HepG2 (cell line): ENCODE data around the gene TMEM87A. TPM values are rescaled to one million over a fixed set of nuclear protein-coding genes. Genes with fewer than 3 reads are reported as not detected.

Experiments used
- ATAC-seq: fragments of 200-7000 bp; cut with Tn5 transposase; 3 replicates; pipeline ENCODE4 v1.9.1; 2020; ENCODE audit warnings: mild to moderate bottlenecking, moderate library complexity
- BruUV-seq: library from RNA; stranded (reverse); fragments of 400-500 nt; replicated peaks from 2 replicates; lab custom pipeline; 2021; lab: Mats Ljungman, UMichigan
- CTCF ChIA-PET: fragments of 300-600 bp; formaldehyde crosslinking; extraction: SDS; loops from one replicate; lab custom pipeline; 2021; ENCODE audit warnings: low total read pairs, inconsistent platforms, low intra/inter-chr PET ratio; lab: Yijun Ruan, JAX
- POLR2A ChIA-PET: fragments of 350-600 bp; sonication (Branson Sonifier 250); formaldehyde crosslinking; loops from one replicate; lab custom pipeline; 2020; ENCODE audit warnings: antibody characterized with exemption, inconsistent platforms; lab: Yijun Ruan, JAX
- DNase-seq: peaks from one replicate; pipeline ENCODE4 v3.0.0-alpha.2; 2015; ENCODE audit warnings: low spot score
- FAIRE-seq: peaks from 3 replicates; lab custom pipeline; 2011; peaks lifted over from hg19 to GRCh38; lab: Jason Lieb, UNC
- H2AFZ ChIP-seq: one replicate; pipeline ENCODE4 v1.6.1; 2011; ENCODE audit warnings: low read length, inconsistent platforms
- H3K27ac ChIP-seq: fragments of 300-600 bp; 3 replicates; pipeline ENCODE4 v1.8.0; 2011; ENCODE audit warnings: mixed run types, mild to moderate bottlenecking, mixed read lengths, low read length, inconsistent platforms; ENCODE audit not compliant: insufficient read depth; ENCODE audit errors: extremely low read length
- H3K27me3 ChIP-seq, 2 experiments: fragments of 200-600 bp in 1 of 2; 2 replicates in 1 of 2; 3 replicates in 1 of 2; pipeline versions ENCODE4 v1.6.0 to v1.8.0; 2011; ENCODE audit warnings: low read length in 2 of 2, mild to moderate bottlenecking in 2 of 2, moderate library complexity in 2 of 2, inconsistent platforms in 1 of 2; ENCODE audit not compliant: insufficient read depth in 2 of 2, control insufficient read depth in 1 of 2
- H3K36me3 ChIP-seq, 2 experiments: fragments of 200-600 bp in 1 of 2; replicated peaks in 1 of 2; 2 replicates in 1 of 2; 3 replicates in 1 of 2; pipeline versions ENCODE4 v1.5.1 to v1.8.0; 2011; ENCODE audit warnings: low read length in 2 of 2, inconsistent platforms in 1 of 2; ENCODE audit not compliant: insufficient read depth in 2 of 2, control insufficient read depth in 1 of 2
- H3K4me1 ChIP-seq: 2 replicates; pipeline ENCODE4 v1.5.1; 2012; ENCODE audit warnings: low read length, inconsistent platforms; ENCODE audit not compliant: insufficient read depth
- H3K4me2 ChIP-seq: 2 replicates; pipeline ENCODE4 v1.6.0; 2011; ENCODE audit warnings: low read depth, low read length, inconsistent platforms
- H3K4me3 ChIP-seq, 3 experiments: fragments of 200-600 bp in 1 of 3; sonication (generic), shearing (Covaris generic) in 1 of 3; replicated peaks in 1 of 3; 2 replicates each; pipeline ENCODE4 v1.5.1; 2011 to 2016; ENCODE audit warnings: low read length in 3 of 3, inconsistent platforms in 2 of 3, low read depth in 2 of 3, mild to moderate bottlenecking in 2 of 3, control low read depth in 1 of 3, mixed read lengths in 1 of 3; ENCODE audit not compliant: insufficient read depth in 1 of 3
- H3K79me2 ChIP-seq: one replicate; pipeline ENCODE4 v1.6.1; 2011; ENCODE audit warnings: low read length, inconsistent platforms; ENCODE audit not compliant: insufficient read depth
- H3K9ac ChIP-seq: 2 replicates; pipeline ENCODE4 v1.6.0; 2011; ENCODE audit warnings: mild to moderate bottlenecking, low read depth, low read length, inconsistent platforms; ENCODE audit not compliant: insufficient read depth
- H3K9me3 ChIP-seq: 2 replicates; pipeline ENCODE4 v1.5.1; 2012; ENCODE audit warnings: mild to moderate bottlenecking, low read length
- H4K20me1 ChIP-seq: 2 replicates; pipeline ENCODE4 v1.6.0; 2011; ENCODE audit warnings: inconsistent platforms, mild to moderate bottlenecking, low read length, moderate library complexity; ENCODE audit not compliant: insufficient read depth
- CENPT ChIP-seq: sonication (generic); formaldehyde crosslinking; IDR thresholded peaks from 2 replicates; pipeline ENCODE4 v1.8.0; 2022; ENCODE audit warnings: low read depth, mild to moderate bottlenecking, moderate library complexity, missing genetic modification reagents
- GPN1 ChIP-seq: sonication (generic); formaldehyde crosslinking; IDR thresholded peaks from 2 replicates; pipeline ENCODE4 v1.5.1; 2020; ENCODE audit warnings: missing genetic modification reagents, borderline replicate concordance
- KDM5B ChIP-seq: sonication (generic); formaldehyde crosslinking; IDR thresholded peaks from 2 replicates; pipeline ENCODE4 v1.4.0; 2020; ENCODE audit warnings: missing genetic modification reagents, mild to moderate bottlenecking, borderline replicate concordance
- MAZ ChIP-seq, 2 experiments: sonication (generic) in 1 of 2; formaldehyde crosslinking in 1 of 2; IDR thresholded peaks; 2 replicates each; pipeline versions ENCODE4 v1.5.0 to v1.6.1; 2012 to 2020; ENCODE audit warnings: low read depth in 2 of 2, mild to moderate bottlenecking in 2 of 2, borderline replicate concordance in 1 of 2, improper control_type of control experiment in 1 of 2, low read length in 1 of 2, missing genetic modification reagents in 1 of 2, moderate library complexity in 1 of 2
- NBN ChIP-seq: fragments of 450-650 bp; conservative IDR thresholded peaks from 2 replicates; pipeline ENCODE4 v1.6.1; 2017
- NFE2L1 ChIP-seq: sonication (generic); formaldehyde crosslinking; IDR thresholded peaks from 2 replicates; pipeline ENCODE4 v1.4.0; 2020; ENCODE audit warnings: missing genetic modification reagents, mild to moderate bottlenecking, borderline replicate concordance
- RFX5 ChIP-seq: IDR thresholded peaks from 2 replicates; pipeline ENCODE4 v1.6.1; 2011; ENCODE audit warnings: low read depth, low read length, improper control_type of control experiment
- RFXAP ChIP-seq: sonication (generic); formaldehyde crosslinking; IDR thresholded peaks from 2 replicates; pipeline ENCODE4 v1.4.0; 2020; ENCODE audit warnings: missing genetic modification reagents, borderline replicate concordance
- STAT5B ChIP-seq: sonication (generic); formaldehyde crosslinking; IDR thresholded peaks from 2 replicates; pipeline ENCODE4 v1.4.0; 2020; ENCODE audit warnings: missing genetic modification reagents
- ZMAT3 ChIP-seq: sonication (generic); formaldehyde crosslinking; conservative IDR thresholded peaks from 2 replicates; pipeline ENCODE4 v1.7.0; 2021; ENCODE audit warnings: missing genetic modification reagents
- ZNF484 ChIP-seq: sonication (generic); formaldehyde crosslinking; IDR thresholded peaks from 2 replicates; pipeline ENCODE4 v1.5.1; 2020; ENCODE audit warnings: mild to moderate bottlenecking, low read depth, missing genetic modification reagents, borderline replicate concordance
- whole genome bisulfite sequencing: methylation state at CpG from one replicate; pipeline ENCODE4 v1.1.6; 2017; ENCODE audit warnings: low lambda C conversion rate; 5-methylcytosine and 5-hydroxymethylcytosine counted together
- in situ Hi-C: cut with HindIII; loops from 2 replicates; pipeline ENCODE4 v1.10.0; 2017; ENCODE audit warnings: low pct_unique_long_range_greater_than_20kb; ENCODE audit not compliant: extremely low pct_ligation_motif_present
- intact Hi-C: fragments of 100-400 bp; cut with micrococcal nuclease; formaldehyde crosslinking; loops from one replicate; pipeline ENCODE4 v1.10.0; 2022; ENCODE audit not compliant: unreplicated experiment
- polyA plus RNA-seq, 8 experiments: library from polyadenylated mRNA; depleted of rRNA in 3 of 8; stranded (reverse) in 7 of 8; unstranded in 1 of 8; fragments of >200 nt; fragmentation: Illumina TruSeq in 4 of 8; extraction: Trizol in 4 of 8; gene quantifications; 2 replicates each; pipeline versions ENCODE4 v1.2.1 to v1.2.3, GENCODE V29; 2011 to 2016; ENCODE audit warnings: low read depth in 4 of 8, missing spikeins in 1 of 8, mixed read lengths in 1 of 8; ENCODE audit not compliant: insufficient read depth in 1 of 8
- total RNA-seq, 5 experiments: library from RNA; depleted of rRNA; stranded (reverse); fragments of >200 nt; fragmentation: Illumina TruSeq; extraction: Trizol; gene quantifications; 2 replicates each; pipeline ENCODE4 v1.2.3, GENCODE V29; 2016; ENCODE audit warnings: low read depth in 1 of 5
- TF ChIP-seq, protein P1 (sequence below): sonication (generic); formaldehyde crosslinking; IDR thresholded peaks from 2 replicates; pipeline ENCODE4 v1.5.1; 2020; ENCODE audit warnings: missing genetic modification reagents, mild to moderate bottlenecking, borderline replicate concordance
- TF ChIP-seq, protein P2 (sequence below): sonication (generic); formaldehyde crosslinking; IDR thresholded peaks from 2 replicates; pipeline ENCODE4 v1.5.1; 2020; ENCODE audit warnings: mild to moderate bottlenecking, missing genetic modification reagents
- TF ChIP-seq, protein P3 (sequence below): IDR thresholded peaks from 2 replicates; pipeline ENCODE4 v1.6.1; 2016; ENCODE audit warnings: mild to moderate bottlenecking, missing biosample characterization, missing genetic modification reagents
- TF ChIP-seq, protein P4 (sequence below): sonication (generic); formaldehyde crosslinking; IDR thresholded peaks from 2 replicates; pipeline ENCODE4 v1.5.0; 2020; ENCODE audit warnings: missing genetic modification reagents
- TF ChIP-seq, protein P5 (sequence below): sonication (generic); formaldehyde crosslinking; conservative IDR thresholded peaks from 2 replicates; pipeline ENCODE4 v1.8.1; 2023; ENCODE audit warnings: missing genetic modification reagents

TMEM87A gene
- total and polyA plus RNA-seq, 2 of the 13 experiments (the other 11 are each of a cell fraction or from before 2014, with no cell fraction given), result 20.2 to 42.8 TPM

DNA sequence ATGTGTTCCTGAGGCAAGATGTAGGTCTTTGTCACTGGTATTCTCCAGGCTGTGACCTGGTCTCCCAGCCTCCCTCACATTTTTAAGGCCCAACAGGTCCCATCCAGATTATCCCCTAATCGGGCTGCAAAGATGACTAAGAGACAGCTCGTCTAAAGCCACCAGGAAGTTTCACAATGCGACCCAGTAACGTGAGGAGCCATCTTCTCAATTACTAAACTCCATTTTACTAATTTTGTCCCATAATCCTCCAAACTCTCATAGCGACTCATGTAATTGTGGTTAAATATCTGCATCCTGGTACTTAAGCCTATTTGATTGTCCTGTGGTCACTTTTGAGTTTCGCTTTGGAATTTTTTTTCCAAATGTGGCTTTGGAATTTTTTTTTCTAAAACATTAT lies 108.1 kb downstream of the TMEM87A start:
- Histone ChIP-seq H2AFZ (no peak overlapping the region), H3K4me1 (no peaks in the 10 kb centered on the region), H3K4me2 (no peak overlapping the region), H3K27me3 (no peaks in the 10 kb centered on the region), H3K79me2 (no peaks in the 10 kb centered on the region), H4K20me1 (no peaks in the 10 kb centered on the region), H3K36me3 (peaks cover 32 to 85% of the 10 kb centered on the region in 2 experiments), H3K4me3 (no peak overlapping the region), H3K27ac (no peak overlapping the region), H3K9ac (no peak overlapping the region), H3K9me3 (no peaks in the 10 kb centered on the region)
- DNase-seq (no peak), ATAC-seq (no peak), FAIRE-seq (no peak)
- in situ Hi-C loops, result no loop called here
- 95% methylated on average over 6 of the region's 6 CpGs for WGBS
- CTCF ChIA-PET, result no interaction called here
- intact Hi-C loops, result no loop called here
- BruUV-seq, result no TSS peak
- POLR2A ChIA-PET, result no interaction called here
- TF ChIP-seq RFXAP (CRISPR knock-in tag) (no peak), NFE2L1 (CRISPR knock-in tag) (no peak), ZNF484 (CRISPR knock-in tag) (no peak), RFX5 (no peak), MAZ (IDR thresholded peaks at IDR 0.05; ENCODE audit: borderline replicate concordance, low read depth, low read length) (no peak), MAZ (CRISPR knock-in tag; IDR thresholded peaks at IDR 0.05; ENCODE audit: low read depth) (no peak), ZMAT3 (CRISPR knock-in tag) (no peak), KDM5B (CRISPR knock-in tag) (no peak), GPN1 (CRISPR knock-in tag) (no peak), CENPT (no peak), STAT5B (CRISPR knock-in tag) (no peak), NBN (no peak)
- TF ChIP-seq, protein P1, sequence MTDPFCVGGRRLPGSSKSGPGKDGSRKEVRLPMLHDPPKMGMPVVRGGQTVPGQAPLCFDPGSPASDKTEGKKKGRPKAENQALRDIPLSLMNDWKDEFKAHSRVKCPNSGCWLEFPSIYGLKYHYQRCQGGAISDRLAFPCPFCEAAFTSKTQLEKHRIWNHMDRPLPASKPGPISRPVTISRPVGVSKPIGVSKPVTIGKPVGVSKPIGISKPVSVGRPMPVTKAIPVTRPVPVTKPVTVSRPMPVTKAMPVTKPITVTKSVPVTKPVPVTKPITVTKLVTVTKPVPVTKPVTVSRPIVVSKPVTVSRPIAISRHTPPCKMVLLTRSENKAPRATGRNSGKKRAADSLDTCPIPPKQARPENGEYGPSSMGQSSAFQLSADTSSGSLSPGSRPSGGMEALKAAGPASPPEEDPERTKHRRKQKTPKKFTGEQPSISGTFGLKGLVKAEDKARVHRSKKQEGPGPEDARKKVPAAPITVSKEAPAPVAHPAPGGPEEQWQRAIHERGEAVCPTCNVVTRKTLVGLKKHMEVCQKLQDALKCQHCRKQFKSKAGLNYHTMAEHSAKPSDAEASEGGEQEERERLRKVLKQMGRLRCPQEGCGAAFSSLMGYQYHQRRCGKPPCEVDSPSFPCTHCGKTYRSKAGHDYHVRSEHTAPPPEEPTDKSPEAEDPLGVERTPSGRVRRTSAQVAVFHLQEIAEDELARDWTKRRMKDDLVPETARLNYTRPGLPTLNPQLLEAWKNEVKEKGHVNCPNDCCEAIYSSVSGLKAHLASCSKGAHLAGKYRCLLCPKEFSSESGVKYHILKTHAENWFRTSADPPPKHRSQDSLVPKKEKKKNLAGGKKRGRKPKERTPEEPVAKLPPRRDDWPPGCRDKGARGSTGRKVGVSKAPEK (CRISPR knock-in tag), result no peak
- TF ChIP-seq, protein P2, sequence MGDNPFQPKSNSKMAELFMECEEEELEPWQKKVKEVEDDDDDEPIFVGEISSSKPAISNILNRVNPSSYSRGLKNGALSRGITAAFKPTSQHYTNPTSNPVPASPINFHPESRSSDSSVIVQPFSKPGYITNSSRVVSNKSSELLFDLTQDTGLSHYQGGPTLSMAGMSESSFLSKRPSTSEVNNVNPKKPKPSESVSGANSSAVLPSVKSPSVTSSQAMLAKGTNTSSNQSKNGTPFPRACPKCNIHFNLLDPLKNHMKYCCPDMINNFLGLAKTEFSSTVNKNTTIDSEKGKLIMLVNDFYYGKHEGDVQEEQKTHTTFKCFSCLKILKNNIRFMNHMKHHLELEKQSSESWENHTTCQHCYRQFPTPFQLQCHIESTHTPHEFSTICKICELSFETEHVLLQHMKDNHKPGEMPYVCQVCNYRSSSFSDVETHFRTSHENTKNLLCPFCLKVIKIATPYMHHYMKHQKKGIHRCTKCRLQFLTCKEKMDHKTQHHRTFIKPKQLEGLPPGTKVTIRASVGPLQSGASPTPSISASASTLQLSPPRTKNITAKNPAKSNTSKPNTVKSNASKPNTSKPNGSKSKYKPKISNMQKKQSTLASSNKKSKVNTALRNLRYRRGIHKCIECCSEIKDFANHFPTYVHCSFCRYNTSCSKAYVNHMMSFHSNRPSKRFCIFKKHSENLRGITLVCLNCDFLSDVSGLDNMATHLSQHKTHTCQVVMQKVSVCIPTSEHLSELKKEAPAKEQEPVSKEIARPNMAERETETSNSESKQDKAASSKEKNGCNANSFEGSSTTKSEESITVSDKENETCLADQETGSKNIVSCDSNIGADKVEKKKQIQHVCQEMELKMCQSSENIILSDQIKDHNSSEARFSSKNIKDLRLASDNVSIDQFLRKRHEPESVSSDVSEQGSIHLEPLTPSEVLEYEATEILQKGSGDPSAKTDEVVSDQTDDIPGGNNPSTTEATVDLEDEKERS (CRISPR knock-in tag), result no peak
- TF ChIP-seq, protein P3, sequence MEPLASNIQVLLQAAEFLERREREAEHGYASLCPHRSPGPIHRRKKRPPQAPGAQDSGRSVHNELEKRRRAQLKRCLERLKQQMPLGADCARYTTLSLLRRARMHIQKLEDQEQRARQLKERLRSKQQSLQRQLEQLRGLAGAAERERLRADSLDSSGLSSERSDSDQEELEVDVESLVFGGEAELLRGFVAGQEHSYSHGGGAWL (CRISPR knock-in tag), result no peak
- TF ChIP-seq, protein P4, sequence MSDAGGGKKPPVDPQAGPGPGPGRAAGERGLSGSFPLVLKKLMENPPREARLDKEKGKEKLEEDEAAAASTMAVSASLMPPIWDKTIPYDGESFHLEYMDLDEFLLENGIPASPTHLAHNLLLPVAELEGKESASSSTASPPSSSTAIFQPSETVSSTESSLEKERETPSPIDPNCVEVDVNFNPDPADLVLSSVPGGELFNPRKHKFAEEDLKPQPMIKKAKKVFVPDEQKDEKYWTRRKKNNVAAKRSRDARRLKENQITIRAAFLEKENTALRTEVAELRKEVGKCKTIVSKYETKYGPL (CRISPR knock-in tag), result no peak
- TF ChIP-seq, protein P5, sequence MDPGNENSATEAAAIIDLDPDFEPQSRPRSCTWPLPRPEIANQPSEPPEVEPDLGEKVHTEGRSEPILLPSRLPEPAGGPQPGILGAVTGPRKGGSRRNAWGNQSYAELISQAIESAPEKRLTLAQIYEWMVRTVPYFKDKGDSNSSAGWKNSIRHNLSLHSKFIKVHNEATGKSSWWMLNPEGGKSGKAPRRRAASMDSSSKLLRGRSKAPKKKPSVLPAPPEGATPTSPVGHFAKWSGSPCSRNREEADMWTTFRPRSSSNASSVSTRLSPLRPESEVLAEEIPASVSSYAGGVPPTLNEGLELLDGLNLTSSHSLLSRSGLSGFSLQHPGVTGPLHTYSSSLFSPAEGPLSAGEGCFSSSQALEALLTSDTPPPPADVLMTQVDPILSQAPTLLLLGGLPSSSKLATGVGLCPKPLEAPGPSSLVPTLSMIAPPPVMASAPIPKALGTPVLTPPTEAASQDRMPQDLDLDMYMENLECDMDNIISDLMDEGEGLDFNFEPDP (CRISPR knock-in tag), result no peak
